K562 (cell line): Measurements from ENCODE around the gene PRPSAP1. TPM values are rescaled to one million over a fixed set of nuclear protein-coding genes. Genes with fewer than 3 reads are reported as not detected.

ENCODE experiments used
- ARID1B ChIP-seq: fragments of 450-650 bp; IDR thresholded peaks from 2 replicates; pipeline ENCODE4 v1.6.1; 2016; ENCODE audit warnings: antibody characterized with exemption, mild to moderate bottlenecking, inconsistent platforms
- BDP1 ChIP-seq: IDR thresholded peaks from 3 replicates; pipeline ENCODE4 v1.6.1; 2011; ENCODE audit not compliant: insufficient read length, insufficient read depth
- CBX2 ChIP-seq: fragments of 200-600 bp; sonication (generic); IDR thresholded peaks from one replicate; pipeline ENCODE4 v1.6.1; 2012; ENCODE audit warnings: mild to moderate bottlenecking, low read length, inconsistent platforms; ENCODE audit not compliant: insufficient read depth, poor library complexity, severe bottlenecking
- ETV5 ChIP-seq: sonication (generic); formaldehyde crosslinking; IDR thresholded peaks from 2 replicates; pipeline ENCODE4 v1.4.0; 2020; ENCODE audit warnings: low read depth, mild to moderate bottlenecking, missing genetic modification reagents
- FOS ChIP-seq: IDR thresholded peaks from 3 replicates; pipeline ENCODE4 v1.6.1; 2011; ENCODE audit not compliant: insufficient read length; ENCODE audit errors: extremely low read depth
- GABPB2 ChIP-seq: fragments of 250-450 bp; sonication (Bioruptor Pico); conservative IDR thresholded peaks from 2 replicates; pipeline ENCODE4 v1.5.1; 2021; ENCODE audit warnings: mild to moderate bottlenecking
- HNRNPUL1 ChIP-seq: fragments of 200-400 bp; formaldehyde crosslinking; IDR thresholded peaks from 2 replicates; pipeline ENCODE4 v1.6.1; 2017; ENCODE audit warnings: low read length
- LCOR ChIP-seq: sonication (generic); formaldehyde crosslinking; IDR thresholded peaks from 2 replicates; pipeline ENCODE4 v1.8.0; 2022; ENCODE audit warnings: mild to moderate bottlenecking, missing genetic modification reagents
- MTA3 ChIP-seq: fragments of 450-650 bp; formaldehyde crosslinking; IDR thresholded peaks from 2 replicates; pipeline ENCODE4 v1.6.1; 2017; ENCODE audit warnings: mild to moderate bottlenecking, borderline replicate concordance
- NR3C1 ChIP-seq: sonication (generic); formaldehyde crosslinking; IDR thresholded peaks from 2 replicates; pipeline ENCODE4 v1.8.1; 2022; ENCODE audit warnings: missing genetic modification reagents
- PHTF2 ChIP-seq: fragments of 250-450 bp; sonication (Bioruptor Pico); IDR thresholded peaks from 2 replicates; pipeline ENCODE4 v1.5.0; 2021; ENCODE audit warnings: mild to moderate bottlenecking
- PML ChIP-seq: IDR thresholded peaks from 2 replicates; pipeline ENCODE4 v1.6.1; 2012; ENCODE audit warnings: low read length, inconsistent platforms
- POLR2B ChIP-seq: fragments of 450-650 bp; IDR thresholded peaks from 2 replicates; pipeline ENCODE4 v1.6.1; 2018; ENCODE audit warnings: low read depth; ENCODE audit not compliant: partially characterized antibody
- PTBP1 ChIP-seq: fragments of 200-400 bp; formaldehyde crosslinking; IDR thresholded peaks from 2 replicates; pipeline ENCODE4 v1.6.1; 2017; ENCODE audit warnings: low read depth, low read length
- SRSF9 ChIP-seq: fragments of 200-400 bp; formaldehyde crosslinking; IDR thresholded peaks from 2 replicates; pipeline ENCODE4 v1.6.1; 2017; ENCODE audit warnings: low read depth, low read length, borderline replicate concordance
- ZC3H8 ChIP-seq: fragments of 450-650 bp; IDR thresholded peaks from 2 replicates; pipeline ENCODE4 v1.6.1; 2017
- ZNF212 ChIP-seq: fragments of 450-650 bp; formaldehyde crosslinking; IDR thresholded peaks from 2 replicates; pipeline ENCODE4 v1.4.0; 2020; ENCODE audit warnings: mild to moderate bottlenecking
- ZNF232 ChIP-seq: sonication (generic); formaldehyde crosslinking; IDR thresholded peaks from 2 replicates; pipeline ENCODE4 v1.8.0; 2022; ENCODE audit warnings: mild to moderate bottlenecking, missing genetic modification reagents
- ZNF311 ChIP-seq: fragments of 250-450 bp; sonication (Bioruptor Pico); IDR thresholded peaks from 2 replicates; pipeline ENCODE4 v1.4.0; 2020; ENCODE audit warnings: mild to moderate bottlenecking, moderate library complexity
- ZNF347 ChIP-seq: fragments of 450-650 bp; formaldehyde crosslinking; IDR thresholded peaks from 2 replicates; pipeline ENCODE4 v1.4.0; 2020; ENCODE audit warnings: low read depth, mild to moderate bottlenecking, moderate library complexity
- ZNF707 ChIP-seq: fragments of 250-450 bp; sonication (Bioruptor Pico); conservative IDR thresholded peaks from 2 replicates; pipeline ENCODE4 v1.8.0; 2022; ENCODE audit warnings: inconsistent platforms, mild to moderate bottlenecking, moderate library complexity
- ZNF766 ChIP-seq: fragments of 200-800 bp; sonication (Bioruptor generic); conservative IDR thresholded peaks from 2 replicates; pipeline ENCODE4 v1.6.1; 2016; ENCODE audit warnings: missing genetic modification characterization, missing compliant biosample characterization
- polyA plus RNA-seq, 8 experiments: library from polyadenylated mRNA; depleted of rRNA in 4 of 8; stranded (reverse) in 5 of 8; unstranded in 3 of 8; fragments of >200 nt; fragmentation: Nextera tagmentation in 2 of 8; fragmentation: Illumina TruSeq in 1 of 8; extraction: Ambion mirVana in 2 of 8; extraction: Trizol in 1 of 8; gene quantifications; 2 replicates each; pipeline versions ENCODE4 v1.2.1 to v1.2.3, GENCODE V29; 2011 to 2014; ENCODE audit warnings: inconsistent platforms in 1 of 8, missing spikeins in 1 of 8
- total RNA-seq, 7 experiments: library from RNA; depleted of rRNA in 6 of 7; stranded (reverse); fragments of >200 nt in 6 of 7; fragmentation: Illumina TruSeq in 2 of 7; extraction: Trizol in 2 of 7; gene quantifications; 2 replicates each; pipeline versions ENCODE4 v1.2.1 to v1.2.3, GENCODE V29; 2011 to 2021; ENCODE audit warnings: low replicate concordance in 1 of 7
- TF ChIP-seq, protein P1 (sequence below): fragments of 250-450 bp; sonication (Bioruptor Pico); IDR thresholded peaks from 2 replicates; pipeline ENCODE4 v1.4.0; 2020
- TF ChIP-seq, protein P2 (sequence below): sonication (generic); formaldehyde crosslinking; IDR thresholded peaks from 2 replicates; pipeline ENCODE4 v1.8.0; 2022; ENCODE audit warnings: mild to moderate bottlenecking, missing genetic modification reagents
- TF ChIP-seq, protein P3 (sequence below): fragments of 450-650 bp; IDR thresholded peaks from 2 replicates; pipeline ENCODE4 v1.6.1; 2014; ENCODE audit warnings: low read depth, mild to moderate bottlenecking, moderate library complexity, borderline replicate concordance
- TF ChIP-seq, protein P4 (sequence below): fragments of 250-450 bp; sonication (Bioruptor Pico); IDR thresholded peaks from 2 replicates; pipeline ENCODE4 v1.6.1; 2021; ENCODE audit warnings: mild to moderate bottlenecking

Gene PRPSAP1
- total and polyA plus RNA-seq, 9 of the 15 experiments (the other 6 are each of a cell fraction or from before 2014, with no cell fraction given): 21.9 to 77.1 (median 40.8) TPM

DNA sequence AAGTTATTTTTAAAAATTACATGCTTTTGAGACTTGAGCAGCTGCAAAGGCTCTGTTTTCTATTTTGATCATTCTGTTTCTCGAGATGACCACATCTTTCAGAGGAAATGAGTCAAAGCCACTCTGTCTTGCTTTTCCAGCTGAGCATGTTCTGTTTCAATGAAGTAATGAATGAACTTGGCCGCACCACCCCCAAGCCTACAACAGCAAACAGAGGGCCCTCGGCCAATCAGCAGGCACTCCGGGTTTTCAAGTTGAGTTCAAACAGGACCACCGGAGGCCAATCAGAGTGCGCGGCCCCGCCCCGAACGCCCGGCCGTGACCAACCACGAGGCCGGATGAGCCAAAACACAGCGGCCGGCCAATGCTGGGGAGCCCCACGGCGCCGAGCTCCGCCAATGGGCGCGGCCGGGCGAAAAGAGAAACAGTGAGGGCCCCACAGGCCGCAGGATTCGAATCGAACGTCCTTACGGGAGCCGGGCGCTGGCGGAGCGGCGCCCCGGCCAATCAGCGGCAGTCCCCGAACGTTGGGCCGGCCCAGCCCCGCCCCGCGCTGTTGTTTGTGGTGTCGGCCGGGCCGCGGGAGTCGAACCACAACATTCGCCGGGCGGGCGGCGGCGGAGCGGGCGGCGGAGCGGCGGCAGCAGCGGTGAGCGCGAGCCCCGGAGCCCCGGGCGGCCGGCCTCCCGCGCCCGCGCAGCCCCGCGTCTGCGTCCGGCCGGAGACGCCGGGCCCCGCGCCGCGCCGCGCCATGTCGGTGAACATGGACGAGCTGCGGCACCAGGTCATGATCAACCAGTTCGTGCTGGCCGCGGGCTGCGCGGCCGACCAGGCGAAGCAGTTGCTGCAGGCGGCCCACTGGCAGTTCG, 88.7 kb downstream of the PRPSAP1 start, which contains the start of gene UBALD2 (continued):
- no peak for TF ChIP-seq BDP1
- TF ChIP-seq ZNF311: 0 out of 2 replicates have a peak, but pooled peaks have one; percentile 8
- TF ChIP-seq, protein P1, sequence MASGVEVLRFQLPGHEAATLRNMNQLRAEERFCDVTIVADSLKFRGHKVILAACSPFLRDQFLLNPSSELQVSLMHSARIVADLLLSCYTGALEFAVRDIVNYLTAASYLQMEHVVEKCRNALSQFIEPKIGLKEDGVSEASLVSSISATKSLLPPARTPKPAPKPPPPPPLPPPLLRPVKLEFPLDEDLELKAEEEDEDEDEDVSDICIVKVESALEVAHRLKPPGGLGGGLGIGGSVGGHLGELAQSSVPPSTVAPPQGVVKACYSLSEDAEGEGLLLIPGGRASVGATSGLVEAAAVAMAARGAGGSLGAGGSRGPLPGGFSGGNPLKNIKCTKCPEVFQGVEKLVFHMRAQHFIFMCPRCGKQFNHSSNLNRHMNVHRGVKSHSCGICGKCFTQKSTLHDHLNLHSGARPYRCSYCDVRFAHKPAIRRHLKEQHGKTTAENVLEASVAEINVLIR (CRISPR knock-in tag): 0 out of 2 replicates have a peak, but pooled peaks have one; percentile 39
- TF ChIP-seq POLR2B: peak; percentile 12
- TF ChIP-seq PTBP1: no peak
- TF ChIP-seq, protein P2, sequence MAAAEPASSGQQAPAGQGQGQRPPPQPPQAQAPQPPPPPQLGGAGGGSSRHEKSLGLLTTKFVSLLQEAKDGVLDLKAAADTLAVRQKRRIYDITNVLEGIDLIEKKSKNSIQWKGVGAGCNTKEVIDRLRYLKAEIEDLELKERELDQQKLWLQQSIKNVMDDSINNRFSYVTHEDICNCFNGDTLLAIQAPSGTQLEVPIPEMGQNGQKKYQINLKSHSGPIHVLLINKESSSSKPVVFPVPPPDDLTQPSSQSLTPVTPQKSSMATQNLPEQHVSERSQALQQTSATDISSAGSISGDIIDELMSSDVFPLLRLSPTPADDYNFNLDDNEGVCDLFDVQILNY (CRISPR knock-in tag): no peak
- TF ChIP-seq, protein P3, sequence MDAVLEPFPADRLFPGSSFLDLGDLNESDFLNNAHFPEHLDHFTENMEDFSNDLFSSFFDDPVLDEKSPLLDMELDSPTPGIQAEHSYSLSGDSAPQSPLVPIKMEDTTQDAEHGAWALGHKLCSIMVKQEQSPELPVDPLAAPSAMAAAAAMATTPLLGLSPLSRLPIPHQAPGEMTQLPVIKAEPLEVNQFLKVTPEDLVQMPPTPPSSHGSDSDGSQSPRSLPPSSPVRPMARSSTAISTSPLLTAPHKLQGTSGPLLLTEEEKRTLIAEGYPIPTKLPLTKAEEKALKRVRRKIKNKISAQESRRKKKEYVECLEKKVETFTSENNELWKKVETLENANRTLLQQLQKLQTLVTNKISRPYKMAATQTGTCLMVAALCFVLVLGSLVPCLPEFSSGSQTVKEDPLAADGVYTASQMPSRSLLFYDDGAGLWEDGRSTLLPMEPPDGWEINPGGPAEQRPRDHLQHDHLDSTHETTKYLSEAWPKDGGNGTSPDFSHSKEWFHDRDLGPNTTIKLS: no peak; the same call in 1 of the 2 replicates
- peak; percentile 62; the same call in 1 of the 2 replicates for TF ChIP-seq LCOR (CRISPR knock-in tag)
- peak; percentile 75; the same call in 1 of the 2 replicates for TF ChIP-seq MTA3
- TF ChIP-seq, protein P4, sequence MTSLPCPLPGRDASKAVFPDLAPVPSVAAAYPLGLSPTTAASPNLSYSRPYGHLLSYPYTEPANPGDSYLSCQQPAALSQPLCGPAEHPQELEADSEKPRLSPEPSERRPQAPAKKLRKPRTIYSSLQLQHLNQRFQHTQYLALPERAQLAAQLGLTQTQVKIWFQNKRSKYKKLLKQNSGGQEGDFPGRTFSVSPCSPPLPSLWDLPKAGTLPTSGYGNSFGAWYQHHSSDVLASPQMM (CRISPR knock-in tag): no peak
- TF ChIP-seq GABPB2 (CRISPR knock-in tag): no peak
- TF ChIP-seq SRSF9: no peak
- no peak for TF ChIP-seq ARID1B
- no peak; the same call in 1 of the 2 replicates for TF ChIP-seq PML
- TF ChIP-seq CBX2: no peak
- TF ChIP-seq ZNF232: no peak
- TF ChIP-seq ZNF212 (CRISPR knock-in tag): no peak
- TF ChIP-seq ETV5 (CRISPR knock-in tag): no peak
- peak; percentile 96 for TF ChIP-seq FOS
- TF ChIP-seq ZC3H8: no peak
- no peak for TF ChIP-seq ZNF707
- TF ChIP-seq ZNF347: no peak
- peak; percentile 82 for TF ChIP-seq ZNF766 (CRISPR knock-in tag)
- no peak for TF ChIP-seq PHTF2 (CRISPR knock-in tag)
- TF ChIP-seq NR3C1 (CRISPR knock-in tag): no peak
- TF ChIP-seq HNRNPUL1: no peak
